Upper lobe of left lung (tissue), 4 donors: ENCODE results near the gene TEX19.

Experiments
- POLR2A ChIP-seq, 4 donors: fragments of 450-650 bp; IDR thresholded peaks; one replicate each; pipeline ENCODE4 v1.5.1; 2016 to 2017; ENCODE audit warnings: antibody characterized with exemption in 4 of 4, mild to moderate bottlenecking in 2 of 4
- POLR2AphosphoS5 ChIP-seq, 2 donors: sonication (generic); formaldehyde crosslinking; IDR thresholded peaks; one replicate each; pipeline ENCODE4 v1.5.1; 2017; ENCODE audit warnings: antibody characterized with exemption in 2 of 2
- TF ChIP-seq, protein P1 (sequence below), 6 experiments: fragments of 450-650 bp in 4 of 6; fragments of 200-600 bp in 2 of 6; sonication (generic) in 2 of 6; IDR thresholded peaks; one replicate each; pipeline ENCODE4 v1.5.1; 2016 to 2019; ENCODE audit warnings: antibody characterized with exemption in 6 of 6

DNA sequence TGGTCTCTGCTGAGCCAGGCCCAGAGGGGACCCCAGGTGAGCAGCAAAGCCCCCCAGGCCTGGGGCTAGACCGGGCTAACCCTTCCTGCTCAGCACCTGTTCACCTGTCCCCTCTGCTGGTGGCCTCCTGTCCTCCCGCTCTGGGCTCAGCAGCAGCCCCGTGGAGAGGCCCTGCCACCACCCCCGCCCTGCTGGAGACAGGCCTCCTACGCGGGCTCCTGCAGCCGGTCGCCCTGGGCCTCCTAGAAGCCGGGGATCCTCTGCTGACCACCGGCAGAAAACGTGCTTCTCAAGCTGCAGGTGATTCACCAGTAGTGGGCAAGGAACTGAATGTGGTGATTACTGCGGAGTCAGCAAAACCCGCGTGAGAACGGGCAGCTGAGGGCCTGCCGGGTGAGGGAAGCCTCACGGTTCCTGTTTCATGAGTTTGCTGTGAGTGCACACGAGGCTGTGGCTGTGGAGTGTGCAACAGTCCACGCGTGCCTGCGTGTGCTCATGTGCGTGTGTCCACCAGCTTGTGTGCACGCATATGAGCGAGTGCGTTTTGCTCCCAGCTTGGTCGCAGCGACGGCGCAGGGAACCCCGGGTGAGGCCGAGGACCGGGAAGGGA lies 26.3 kb upstream of the TEX19 start:
- TF ChIP-seq, protein P1, sequence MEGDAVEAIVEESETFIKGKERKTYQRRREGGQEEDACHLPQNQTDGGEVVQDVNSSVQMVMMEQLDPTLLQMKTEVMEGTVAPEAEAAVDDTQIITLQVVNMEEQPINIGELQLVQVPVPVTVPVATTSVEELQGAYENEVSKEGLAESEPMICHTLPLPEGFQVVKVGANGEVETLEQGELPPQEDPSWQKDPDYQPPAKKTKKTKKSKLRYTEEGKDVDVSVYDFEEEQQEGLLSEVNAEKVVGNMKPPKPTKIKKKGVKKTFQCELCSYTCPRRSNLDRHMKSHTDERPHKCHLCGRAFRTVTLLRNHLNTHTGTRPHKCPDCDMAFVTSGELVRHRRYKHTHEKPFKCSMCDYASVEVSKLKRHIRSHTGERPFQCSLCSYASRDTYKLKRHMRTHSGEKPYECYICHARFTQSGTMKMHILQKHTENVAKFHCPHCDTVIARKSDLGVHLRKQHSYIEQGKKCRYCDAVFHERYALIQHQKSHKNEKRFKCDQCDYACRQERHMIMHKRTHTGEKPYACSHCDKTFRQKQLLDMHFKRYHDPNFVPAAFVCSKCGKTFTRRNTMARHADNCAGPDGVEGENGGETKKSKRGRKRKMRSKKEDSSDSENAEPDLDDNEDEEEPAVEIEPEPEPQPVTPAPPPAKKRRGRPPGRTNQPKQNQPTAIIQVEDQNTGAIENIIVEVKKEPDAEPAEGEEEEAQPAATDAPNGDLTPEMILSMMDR (IDR thresholded peaks at IDR 0.05), result peak in 1 of 6 experiments; percentile 16
- TF ChIP-seq POLR2A (IDR thresholded peaks at IDR 0.05) (no peak), POLR2AphosphoS5 (IDR thresholded peaks at IDR 0.05) (peak in 1 of 2 donors; percentile 32)
